GM19328 (cell line): ENCODE data around the gene MRPL53.
"Not testable (repeated sequence)": the region's sequence is repeated elsewhere in the genome, so short reads cannot be mapped to it uniquely, and the experiment has no call there.

Source experiments
- ATAC-seq: cut with Tn5 transposase; IDR thresholded peaks from one replicate; pipeline ENCODE4 v1.9.1; 2021; ENCODE audit warnings: mild to moderate bottlenecking, moderate library complexity; ENCODE audit not compliant: unreplicated experiment

The MRPL53 gene

GRCh38 chr2:74454654-74455511, 17.6 kb downstream of the MRPL53 start, which contains the start of gene INO80B:
INO80B (plus strand) TSS chr2:74455087; CDS start chr2:74455117, 30 bp downstream.
- ATAC-seq, result no peak

DNA sequence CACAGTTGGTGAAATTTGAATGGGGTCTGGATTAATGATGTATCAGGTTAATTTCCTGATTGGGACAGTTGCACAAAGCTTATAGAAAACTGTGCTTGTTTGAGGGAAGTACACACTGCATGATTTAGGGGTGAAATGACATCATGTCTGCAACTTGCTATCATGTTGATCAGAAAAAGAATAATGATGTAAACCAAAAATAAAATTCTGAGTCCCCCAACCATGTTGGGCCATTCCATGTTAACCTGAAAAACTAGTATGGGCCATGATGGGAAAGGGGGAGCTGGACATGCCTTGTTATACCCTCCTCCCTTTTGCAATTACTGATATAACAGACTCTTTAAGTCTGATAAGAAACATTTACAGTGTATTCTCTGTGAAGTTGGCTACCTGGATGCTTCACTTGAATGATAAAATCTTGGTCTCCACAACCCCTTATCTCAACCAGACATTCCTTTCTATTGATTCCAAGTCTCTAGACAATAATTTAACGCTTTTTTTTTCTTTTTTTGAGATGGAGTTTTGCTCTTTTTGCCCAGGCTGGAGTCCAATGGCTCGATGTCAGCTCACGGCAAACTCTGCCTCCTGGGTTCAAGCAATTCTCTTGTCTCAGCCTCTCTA, 21.8 kb downstream of the MRPL53 start:
- ATAC-seq, result no peak

DNA sequence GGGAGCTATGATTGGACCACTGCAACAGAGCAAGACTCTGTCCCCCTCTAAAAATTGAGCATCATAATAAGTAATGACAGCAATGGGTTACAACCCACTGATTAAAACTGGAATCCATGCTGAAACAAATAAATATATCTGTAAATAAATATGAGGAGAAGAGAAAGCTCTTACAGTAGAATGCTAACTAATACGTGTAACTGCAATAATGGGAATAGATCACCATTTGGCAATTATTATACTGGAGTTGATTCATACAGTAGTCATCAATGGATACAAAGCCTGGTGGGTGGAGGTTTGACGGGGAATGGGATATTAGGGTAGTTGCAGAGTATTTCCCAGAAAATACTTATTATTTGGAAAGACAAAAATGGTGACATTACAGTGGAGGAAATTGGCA, 23.7 kb downstream of the MRPL53 start:
- ATAC-seq, result no peak

- ATAC-seq, result no peak
Measured at GRCh38 chr2:74447230-74447999, 25.1 kb downstream of the MRPL53 start.

- ATAC-seq, result no peak
Measured at GRCh38 chr2:74444498-74445318, 27.8 kb downstream of the MRPL53 start.

- ATAC-seq, result not testable (repeated sequence)
Measured at GRCh38 chr2:74442483-74443297, 29.8 kb downstream of the MRPL53 start.

DNA sequence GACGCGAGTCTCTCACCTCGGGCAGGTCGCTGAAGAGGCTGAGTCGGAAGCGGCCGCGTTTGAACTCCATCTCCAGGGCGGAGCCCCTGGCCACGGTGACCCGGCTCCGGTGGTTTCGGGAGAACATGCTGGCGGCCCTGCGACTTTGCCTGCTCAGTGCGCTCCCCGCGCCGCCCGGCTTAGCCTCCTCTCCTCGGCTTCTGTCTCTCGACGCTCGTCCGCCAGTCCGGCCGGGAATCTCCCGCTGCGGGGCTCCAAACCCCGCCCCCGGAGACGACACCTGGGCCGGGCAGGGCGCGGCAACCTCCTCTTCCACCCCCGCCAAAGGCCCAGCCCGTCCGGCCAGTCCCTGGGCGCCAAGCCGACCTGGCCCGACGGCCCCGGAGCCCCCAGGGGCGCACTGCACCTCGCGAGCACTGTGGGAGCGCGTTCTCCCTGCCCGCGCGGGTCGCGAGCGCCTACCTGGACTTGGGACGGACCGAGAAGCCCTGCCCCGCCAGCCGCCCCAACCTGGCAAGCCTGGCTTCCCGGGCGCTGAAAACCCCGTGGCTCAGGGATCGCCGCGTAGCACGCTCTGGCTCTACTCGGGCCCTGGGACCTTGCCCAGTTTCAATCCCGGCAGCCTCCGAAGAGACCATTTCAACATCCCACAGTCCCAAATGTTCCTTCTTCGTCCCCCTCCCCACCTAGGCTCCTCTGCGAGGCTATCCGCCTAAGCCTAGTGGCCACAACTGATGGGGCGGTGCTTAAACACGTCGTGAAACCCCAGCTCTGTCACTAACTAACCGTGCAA, 30.6 kb downstream of the MRPL53 start, which contains the start of gene RTKN:
Gene RTKN (minus strand): TSS at position 248 of the 793 bp plus-strand sequence. CDS start 121 bp downstream, at position 127.
- ATAC-seq, result no peak

GRCh38 chr2:74441170-74441689, 31.2 kb downstream of the MRPL53 start:
- no peak for ATAC-seq

GRCh38 chr2:74440378-74441169, 31.9 kb downstream of the MRPL53 start:
- peak; percentile 83 for ATAC-seq

DNA sequence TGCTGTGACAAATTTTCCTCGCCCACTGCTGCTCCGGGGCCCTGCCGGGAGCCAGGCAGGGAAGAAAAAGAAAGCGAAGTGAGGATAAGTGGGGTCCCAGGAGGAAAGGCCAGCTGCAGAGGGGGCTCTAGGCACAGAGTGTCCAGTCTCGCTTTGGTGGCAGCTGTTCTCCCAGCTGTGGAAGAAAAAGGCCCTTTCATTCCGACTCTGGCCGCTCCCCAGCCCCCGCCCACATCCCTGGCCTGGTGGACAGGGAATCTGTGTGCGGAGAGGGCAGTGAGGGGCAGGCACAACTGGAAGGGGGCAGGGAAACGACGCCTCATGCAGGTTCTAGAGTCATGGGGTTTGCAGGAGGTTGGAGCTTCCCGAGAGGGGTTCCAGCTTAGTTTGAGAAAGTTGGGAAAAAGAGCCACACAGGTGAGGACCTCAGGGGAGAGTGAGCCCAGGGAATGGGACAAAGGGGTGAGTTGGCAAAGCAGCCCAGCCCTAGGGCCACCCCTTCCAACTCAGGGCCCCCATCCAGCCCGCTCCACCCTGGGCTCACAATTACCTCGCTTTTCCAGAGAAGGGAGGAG, 32.6 kb downstream of the MRPL53 start:
- no peak for ATAC-seq

GRCh38 chr2:74439373-74439772, 33.1 kb downstream of the MRPL53 start:
- no peak for ATAC-seq

GRCh38 chr2:74438248-74438647, 34.2 kb downstream of the MRPL53 start:
- no peak for ATAC-seq

- ATAC-seq, result no peak
Measured at GRCh38 chr2:74436848-74437695, 35.4 kb downstream of the MRPL53 start.

DNA sequence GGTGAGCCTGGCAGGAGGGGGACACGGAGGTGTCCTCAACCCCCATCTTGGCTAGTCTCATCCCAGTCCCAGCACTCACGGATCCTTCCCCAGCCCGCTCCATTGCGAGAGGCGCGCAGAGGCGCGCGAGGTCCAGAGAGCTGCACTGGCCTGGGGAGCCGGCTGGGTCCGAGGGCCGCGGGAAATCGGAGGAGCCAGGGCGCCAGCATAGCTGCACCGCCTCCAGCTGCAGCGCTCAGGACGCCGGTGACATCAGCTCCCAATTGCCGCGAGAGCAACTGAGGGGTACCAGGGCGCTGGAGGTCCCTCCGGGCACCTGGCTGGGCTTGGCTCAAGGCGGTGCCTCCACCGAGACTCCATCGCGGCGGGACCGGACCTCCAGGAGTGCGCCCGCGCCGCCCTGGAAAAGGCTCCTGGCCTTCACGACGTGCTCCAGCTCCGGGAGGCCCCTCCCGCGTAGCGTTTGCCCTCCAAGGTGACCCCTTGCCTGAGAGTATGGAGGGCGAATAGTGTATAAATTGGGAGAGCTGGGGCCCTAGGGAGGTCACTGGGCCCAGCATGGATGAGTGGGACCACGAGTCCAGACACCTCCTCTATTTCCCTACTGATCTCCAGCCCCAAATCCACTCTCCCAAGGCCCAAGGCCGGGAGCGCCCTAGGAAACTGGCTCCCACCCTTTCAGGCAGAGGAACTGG, 36.2 kb downstream of the MRPL53 start:
- no peak for ATAC-seq

DNA sequence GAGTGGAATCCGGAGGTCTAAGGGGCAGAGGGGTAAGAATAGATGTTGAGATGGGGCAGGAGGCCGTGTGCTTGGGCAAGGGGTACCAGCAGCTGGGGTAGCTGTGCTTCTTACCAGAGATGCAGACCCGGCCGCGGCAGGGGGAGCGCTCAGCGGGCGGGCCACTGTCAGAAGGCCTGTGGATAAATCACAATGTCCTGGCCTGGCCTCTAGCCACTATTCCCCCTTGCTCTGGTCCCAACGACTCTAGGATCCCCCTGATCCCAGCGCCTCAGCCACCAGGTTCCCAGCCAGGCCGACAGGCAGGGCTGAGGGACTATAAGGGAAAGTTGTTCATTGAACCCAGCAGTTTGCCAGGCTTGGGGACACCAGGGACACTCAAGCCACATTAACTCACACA, 42.0 kb downstream of the MRPL53 start:
- no peak for ATAC-seq
